ENCODE data around the gene AUTS2.

The AUTS2 gene

GRCh38 chr7:69743436-69743835 lies 145.2 kb downstream of the AUTS2 start:
- TF ChIP-seq CTCF (IDR thresholded peaks at IDR 0.05; ENCODE audit: unreplicated experiment in 3 of 3), result no peak
- Mint-ChIP-seq H3K27ac (no peak overlapping the region), H3K9me3 (no peaks in the 10 kb centered on the region), H3K4me3 (no peak overlapping the region), H3K36me3 (ENCODE audit: low read depth) (no peaks in the 10 kb centered on the region), H3K27me3 (ENCODE audit: low read depth) (no peaks in the 10 kb centered on the region), H3K4me1 (peaks cover 31% of the 10 kb centered on the region)

- Mint-ChIP-seq H3K27me3 (ENCODE audit: low read depth) (no peaks in the 10 kb centered on the region), H3K4me1 (peaks cover 29% of the 10 kb centered on the region), H3K27ac (no peak overlapping the region), H3K4me3 (no peak overlapping the region), H3K36me3 (ENCODE audit: low read depth) (no peaks in the 10 kb centered on the region), H3K9me3 (no peaks in the 10 kb centered on the region)
- no peak for TF ChIP-seq CTCF (IDR thresholded peaks at IDR 0.05; ENCODE audit: unreplicated experiment in 3 of 3)
Measured at GRCh38 chr7:69744026-69744425, 145.8 kb downstream of the AUTS2 start.

GRCh38 chr7:69746383-69746782 lies 148.1 kb downstream of the AUTS2 start:
- H3K27me3 Mint-ChIP-seq (ENCODE audit: low read depth), result no peaks in the 10 kb centered on the region
- H3K4me3 Mint-ChIP-seq, result no peak overlapping the region
- H3K4me1 Mint-ChIP-seq, result peaks cover 19% of the 10 kb centered on the region
- no peaks in the 10 kb centered on the region for H3K9me3 Mint-ChIP-seq
- no peak for TF ChIP-seq CTCF (IDR thresholded peaks at IDR 0.05; ENCODE audit: unreplicated experiment in 3 of 3)
- H3K27ac Mint-ChIP-seq, result no peak overlapping the region
- H3K36me3 Mint-ChIP-seq (ENCODE audit: low read depth), result no peaks in the 10 kb centered on the region

GRCh38 chr7:69747144-69747543 lies 148.9 kb downstream of the AUTS2 start:
- Mint-ChIP-seq H3K27me3 (ENCODE audit: low read depth) (no peaks in the 10 kb centered on the region), H3K27ac (no peak overlapping the region), H3K9me3 (no peaks in the 10 kb centered on the region), H3K4me3 (no peak overlapping the region), H3K4me1 (peaks cover 21% of the 10 kb centered on the region), H3K36me3 (ENCODE audit: low read depth) (no peaks in the 10 kb centered on the region)
- no peak for TF ChIP-seq CTCF (IDR thresholded peaks at IDR 0.05; ENCODE audit: unreplicated experiment in 3 of 3)

- TF ChIP-seq CTCF (IDR thresholded peaks at IDR 0.05; ENCODE audit: unreplicated experiment in 3 of 3), result no peak
- no peaks in the 10 kb centered on the region for H3K36me3 Mint-ChIP-seq (ENCODE audit: low read depth)
- H3K4me3 Mint-ChIP-seq, result no peak overlapping the region
- peaks cover 33% of the 10 kb centered on the region for H3K4me1 Mint-ChIP-seq
- H3K27ac Mint-ChIP-seq, result no peak overlapping the region
- H3K27me3 Mint-ChIP-seq (ENCODE audit: low read depth), result no peaks in the 10 kb centered on the region
- H3K9me3 Mint-ChIP-seq, result no peaks in the 10 kb centered on the region
Measured at GRCh38 chr7:69748530-69748929, 150.3 kb downstream of the AUTS2 start.

- Mint-ChIP-seq H3K4me3 (no peak overlapping the region), H3K36me3 (ENCODE audit: low read depth) (no peaks in the 10 kb centered on the region), H3K4me1 (peaks cover 33% of the 10 kb centered on the region), H3K9me3 (no peaks in the 10 kb centered on the region), H3K27me3 (ENCODE audit: low read depth) (no peaks in the 10 kb centered on the region), H3K27ac (no peak overlapping the region)
- TF ChIP-seq CTCF (IDR thresholded peaks at IDR 0.05; ENCODE audit: unreplicated experiment in 3 of 3), result no peak
Measured at GRCh38 chr7:69749372-69749979, 151.2 kb downstream of the AUTS2 start.
